SK-N-SH (cell line): ENCODE measurements around the gene MOK. TPM values are rescaled to one million over a fixed set of nuclear protein-coding genes. Genes with fewer than 3 reads are reported as not detected.

ENCODE experiments used
- CTCF ChIA-PET: fragments of 300-600, 350-600 bp; formaldehyde crosslinking; extraction: SDS; loops from one replicate; lab custom pipeline; 2021; lab: Yijun Ruan, JAX
- POLR2A ChIA-PET: fragments of 350-600 bp; sonication (Branson Sonifier 250); formaldehyde crosslinking; extraction: SDS; loops from one replicate; lab custom pipeline; 2020; ENCODE audit warnings: antibody characterized with exemption, inconsistent platforms; lab: Yijun Ruan, JAX
- DNase-seq: peaks from one replicate; pipeline ENCODE4 v3.0.0; 2012
- H2AFZ ChIP-seq: fragments of 200-600 bp; sonication (generic); 2 replicates; pipeline ENCODE4 v1.8.1; 2016; ENCODE audit warnings: antibody characterized with exemption, mild to moderate bottlenecking, low read depth
- H3F3A ChIP-seq: fragments of 200-600 bp; sonication (generic); replicated peaks from 2 replicates; pipeline ENCODE3; 2016; ENCODE audit warnings: antibody characterized with exemption, mild to moderate bottlenecking; ENCODE audit not compliant: insufficient read depth
- H3K27ac ChIP-seq, 2 experiments: fragments of 200-500 bp in 1 of 2; fragments of 200-600 bp in 1 of 2; sonication (Bioruptor generic) in 1 of 2; sonication (generic), shearing (Covaris generic) in 1 of 2; 2 replicates each; pipeline versions ENCODE4 v1.5.1 to v1.6.1; 2014 to 2016; ENCODE audit warnings: low read depth in 2 of 2, inconsistent platforms in 1 of 2, low read length in 1 of 2, mild to moderate bottlenecking in 1 of 2, mixed read lengths in 1 of 2
- H3K27me3 ChIP-seq: fragments of 200-600 bp; sonication (generic), shearing (Covaris generic); 2 replicates; pipeline ENCODE4 v1.6.1; 2016; ENCODE audit warnings: mixed run types; ENCODE audit not compliant: insufficient read depth
- H3K36me3 ChIP-seq, 2 experiments: fragments of 200-500 bp in 1 of 2; fragments of 200-600 bp in 1 of 2; sonication (Bioruptor generic) in 1 of 2; sonication (generic) in 1 of 2; replicated peaks in 1 of 2; 2 replicates each; pipeline versions ENCODE3 to v1.5.1; 2014 to 2016; ENCODE audit warnings: low read length in 1 of 2, mild to moderate bottlenecking in 1 of 2; ENCODE audit not compliant: insufficient read depth in 2 of 2, control insufficient read depth in 1 of 2
- H3K4me1 ChIP-seq, 2 experiments: fragments of 200-500 bp in 1 of 2; fragments of 200-600 bp in 1 of 2; sonication (Bioruptor generic) in 1 of 2; sonication (generic), shearing (Covaris generic) in 1 of 2; 2 replicates each; pipeline versions ENCODE4 v1.5.1 to v1.6.1; 2014 to 2016; ENCODE audit warnings: low read depth in 1 of 2, low read length in 1 of 2, mixed run types in 1 of 2; ENCODE audit not compliant: insufficient read depth in 2 of 2, control insufficient read depth in 1 of 2
- H3K4me2 ChIP-seq: fragments of 200-600 bp; sonication (generic), shearing (Covaris generic); 2 replicates; pipeline ENCODE4 v1.6.1; 2017; ENCODE audit warnings: mixed run types
- H3K4me3 ChIP-seq, 2 experiments: fragments of 200-500 bp in 1 of 2; fragments of 200-600 bp in 1 of 2; sonication (Bioruptor generic) in 1 of 2; sonication (generic), shearing (Covaris generic) in 1 of 2; 2 replicates each; pipeline versions ENCODE4 v1.5.1 to v1.8.1; 2014 to 2016; ENCODE audit warnings: low read depth in 2 of 2, inconsistent platforms in 1 of 2, low read length in 1 of 2, mild to moderate bottlenecking in 1 of 2, mixed read lengths in 1 of 2, moderate library complexity in 1 of 2
- H3K79me2 ChIP-seq: fragments of 200-600 bp; sonication (generic); 2 replicates; pipeline ENCODE4 v1.8.1; 2017; ENCODE audit warnings: mild to moderate bottlenecking; ENCODE audit not compliant: insufficient read depth
- H3K9ac ChIP-seq: fragments of 200-600 bp; sonication (generic); 2 replicates; pipeline ENCODE4 v1.6.1; 2017; ENCODE audit warnings: mixed run types
- H3K9me2 ChIP-seq: fragments of 200-600 bp; sonication (generic); 2 replicates; pipeline ENCODE4 v1.6.1; 2017; ENCODE audit warnings: mixed run types
- H3K9me3 ChIP-seq: fragments of 200-600 bp; sonication (generic); 2 replicates; pipeline ENCODE4 v1.6.1; 2017; ENCODE audit warnings: mixed run types, mild to moderate bottlenecking, moderate library complexity
- H4K20me1 ChIP-seq: fragments of 200-600 bp; sonication (generic); 2 replicates; pipeline ENCODE4 v1.6.1; 2017; ENCODE audit warnings: mild to moderate bottlenecking, mixed run types; ENCODE audit not compliant: insufficient read depth
- EP300 ChIP-seq, 2 experiments: IDR thresholded peaks; 2 replicates each; pipeline versions ENCODE4 v1.4.0 to v1.6.1; 2012; ENCODE audit warnings: borderline replicate concordance in 1 of 2, low read depth in 1 of 2, low read length in 1 of 2
- EZH2phosphoT487 ChIP-seq: fragments of 200-600 bp; sonication (generic); IDR thresholded peaks from 2 replicates; pipeline ENCODE4 v1.6.1; 2017; ENCODE audit warnings: low read depth, mixed run types, mild to moderate bottlenecking, antibody characterized with exemption, moderate library complexity, borderline replicate concordance
- FOSL2 ChIP-seq: IDR thresholded peaks from 2 replicates; pipeline ENCODE4 v1.4.0; 2012; ENCODE audit warnings: low read depth, mild to moderate bottlenecking, moderate library complexity, borderline replicate concordance
- FOXM1 ChIP-seq: IDR thresholded peaks from 2 replicates; pipeline ENCODE4 v1.4.0; 2012; ENCODE audit warnings: low read depth, mild to moderate bottlenecking
- GABPA ChIP-seq: IDR thresholded peaks from 2 replicates; pipeline ENCODE4 v1.4.0; 2012; ENCODE audit warnings: low read depth, mild to moderate bottlenecking
- GATA2 ChIP-seq: sonication (generic); formaldehyde crosslinking; IDR thresholded peaks from 2 replicates; pipeline ENCODE4 v1.5.0; 2020; ENCODE audit warnings: mild to moderate bottlenecking, missing genetic modification reagents
- MXI1 ChIP-seq: IDR thresholded peaks from 2 replicates; pipeline ENCODE4 v1.6.1; 2012; ENCODE audit warnings: mild to moderate bottlenecking, low read depth, low read length, improper control_type of control experiment
- RAD21 ChIP-seq: IDR thresholded peaks from 2 replicates; pipeline ENCODE4 v1.6.1; 2012; ENCODE audit warnings: mild to moderate bottlenecking, low read length
- RXRA ChIP-seq: IDR thresholded peaks from 2 replicates; pipeline ENCODE4 v1.4.0; 2012; ENCODE audit warnings: low read depth, mild to moderate bottlenecking, borderline replicate concordance
- SMC3 ChIP-seq: IDR thresholded peaks from 2 replicates; pipeline ENCODE4 v1.6.1; 2012; ENCODE audit warnings: low read depth, low read length, improper control_type of control experiment
- TCF12 ChIP-seq: IDR thresholded peaks from 2 replicates; pipeline ENCODE4 v1.4.0; 2012
- WGBS: methylation state at CpG from one replicate; pipeline ENCODE4 v1.1.6; 2017; ENCODE audit warnings: low lambda C conversion rate; 5-methylcytosine and 5-hydroxymethylcytosine counted together
- polyA plus RNA-seq, 3 experiments: library from polyadenylated mRNA; depleted of rRNA; stranded (reverse); fragments of >200 nt; gene quantifications; 2 replicates each; pipeline ENCODE4 v1.2.3, GENCODE V29; 2012
- TF ChIP-seq, protein P1 (sequence below): IDR thresholded peaks from 2 replicates; pipeline ENCODE4 v1.4.0; 2012; ENCODE audit warnings: low read depth
- TF ChIP-seq, protein P2 (sequence below): IDR thresholded peaks from 2 replicates; pipeline ENCODE4 v1.4.0; 2012; ENCODE audit warnings: low read depth, borderline replicate concordance
- TF ChIP-seq, protein P3 (sequence below): IDR thresholded peaks from 2 replicates; pipeline ENCODE4 v1.6.1; 2012; ENCODE audit warnings: mild to moderate bottlenecking, low read depth, low read length, moderate library complexity
- TF ChIP-seq, protein P4 (sequence below): IDR thresholded peaks from 2 replicates; pipeline ENCODE4 v1.4.0; 2012; ENCODE audit warnings: low read depth, borderline replicate concordance

MOK gene
- polyA plus RNA-seq, 1 of the 3 experiments (the other 2 are of a cell fraction), result 13.3 TPM

DNA sequence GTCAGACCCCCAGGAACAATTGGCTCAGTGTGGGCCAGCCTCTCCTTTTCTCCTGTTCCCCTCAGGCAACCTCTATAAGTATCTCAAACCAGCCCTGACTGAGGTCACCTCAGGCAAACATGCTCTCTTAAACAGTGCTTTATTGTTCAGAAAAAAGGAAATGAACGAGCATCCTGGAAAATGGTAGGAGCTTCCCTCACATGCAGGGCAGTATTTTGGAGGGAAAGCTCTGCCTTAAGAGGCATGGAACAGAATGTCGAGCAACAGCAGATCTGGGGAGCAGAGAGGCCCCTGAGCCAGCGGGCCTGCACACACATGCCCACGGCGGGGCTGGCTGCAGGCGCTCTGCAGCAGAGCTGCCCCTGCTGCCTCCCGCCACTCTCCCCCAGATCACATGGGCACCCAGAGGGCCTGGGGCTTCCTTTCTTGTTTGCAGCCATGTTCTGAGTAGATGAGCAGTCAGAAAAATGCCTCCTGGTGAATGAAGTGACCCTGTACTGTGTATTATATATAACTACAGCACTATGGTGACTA lies 42.0 kb downstream of the MOK start:
- no peak overlapping the region for H3K4me3 ChIP-seq
- H3K4me1 ChIP-seq, result peaks cover 10 to 17% of the 10 kb centered on the region in 2 experiments; a peak in 3 of 4 replicates
- H3K27ac ChIP-seq, result peak overlapping the region; percentile 70 to 80
- CTCF ChIA-PET, result interaction anchor here (0.7 kb wide), 1 partner anchor 51 kb away, joined by 3 read pairs; no protein-coding TSS in a partner anchor
- WGBS, result 39% methylated on average over 3 of the region's 7 CpGs
- DNase-seq, result peak; percentile 79
- H4K20me1 ChIP-seq, result no peaks in the 10 kb centered on the region
- no peaks in the 10 kb centered on the region for H3K27me3 ChIP-seq
- H3K9me3 ChIP-seq, result no peaks in the 10 kb centered on the region
- POLR2A ChIA-PET, result no interaction called here
- H3K79me2 ChIP-seq, result no peaks in the 10 kb centered on the region
- H3K9me2 ChIP-seq, result no peaks in the 10 kb centered on the region
- peak overlapping the region; percentile 59 for H2AFZ ChIP-seq
- no peaks in the 10 kb centered on the region for H3K36me3 ChIP-seq
- H3K4me2 ChIP-seq, result peak overlapping the region; percentile 31; the same call in 1 of the 2 replicates
- H3F3A ChIP-seq, result peaks cover 6% of the 10 kb centered on the region
- H3K9ac ChIP-seq, result peak overlapping the region; percentile 22
- peak; percentile 29; the same call in 1 of the 2 replicates for TF ChIP-seq MXI1
- TF ChIP-seq RXRA, result peak; percentile 41; the same call in 1 of the 2 replicates
- TF ChIP-seq GATA2 (CRISPR knock-in tag), result no peak
- TF ChIP-seq, protein P1, sequence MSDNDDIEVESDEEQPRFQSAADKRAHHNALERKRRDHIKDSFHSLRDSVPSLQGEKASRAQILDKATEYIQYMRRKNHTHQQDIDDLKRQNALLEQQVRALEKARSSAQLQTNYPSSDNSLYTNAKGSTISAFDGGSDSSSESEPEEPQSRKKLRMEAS, result peak; percentile 71; the same call in 1 of the 2 replicates
- TF ChIP-seq FOSL2, result no peak
- 0 out of 2 replicates have a peak, but pooled peaks have one; percentile 51 for TF ChIP-seq TCF12
- no peak for TF ChIP-seq EZH2phosphoT487
- no peak for TF ChIP-seq FOXM1
- TF ChIP-seq SMC3, result no peak
- TF ChIP-seq, protein P2, sequence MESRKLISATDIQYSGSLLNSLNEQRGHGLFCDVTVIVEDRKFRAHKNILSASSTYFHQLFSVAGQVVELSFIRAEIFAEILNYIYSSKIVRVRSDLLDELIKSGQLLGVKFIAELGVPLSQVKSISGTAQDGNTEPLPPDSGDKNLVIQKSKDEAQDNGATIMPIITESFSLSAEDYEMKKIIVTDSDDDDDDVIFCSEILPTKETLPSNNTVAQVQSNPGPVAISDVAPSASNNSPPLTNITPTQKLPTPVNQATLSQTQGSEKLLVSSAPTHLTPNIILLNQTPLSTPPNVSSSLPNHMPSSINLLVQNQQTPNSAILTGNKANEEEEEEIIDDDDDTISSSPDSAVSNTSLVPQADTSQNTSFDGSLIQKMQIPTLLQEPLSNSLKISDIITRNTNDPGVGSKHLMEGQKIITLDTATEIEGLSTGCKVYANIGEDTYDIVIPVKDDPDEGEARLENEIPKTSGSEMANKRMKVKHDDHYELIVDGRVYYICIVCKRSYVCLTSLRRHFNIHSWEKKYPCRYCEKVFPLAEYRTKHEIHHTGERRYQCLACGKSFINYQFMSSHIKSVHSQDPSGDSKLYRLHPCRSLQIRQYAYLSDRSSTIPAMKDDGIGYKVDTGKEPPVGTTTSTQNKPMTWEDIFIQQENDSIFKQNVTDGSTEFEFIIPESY, result no peak; the same call in 1 of the 2 replicates
- no peak for TF ChIP-seq GABPA
- TF ChIP-seq EP300 (IDR thresholded peaks at IDR 0.05; ENCODE audit: borderline replicate concordance in 1 of 2, low read depth in 1 of 2, low read length in 1 of 2), result peak; percentile 23 to 27; a peak in 1 of 4 replicates
- no peak for TF ChIP-seq RAD21
- TF ChIP-seq, protein P3, sequence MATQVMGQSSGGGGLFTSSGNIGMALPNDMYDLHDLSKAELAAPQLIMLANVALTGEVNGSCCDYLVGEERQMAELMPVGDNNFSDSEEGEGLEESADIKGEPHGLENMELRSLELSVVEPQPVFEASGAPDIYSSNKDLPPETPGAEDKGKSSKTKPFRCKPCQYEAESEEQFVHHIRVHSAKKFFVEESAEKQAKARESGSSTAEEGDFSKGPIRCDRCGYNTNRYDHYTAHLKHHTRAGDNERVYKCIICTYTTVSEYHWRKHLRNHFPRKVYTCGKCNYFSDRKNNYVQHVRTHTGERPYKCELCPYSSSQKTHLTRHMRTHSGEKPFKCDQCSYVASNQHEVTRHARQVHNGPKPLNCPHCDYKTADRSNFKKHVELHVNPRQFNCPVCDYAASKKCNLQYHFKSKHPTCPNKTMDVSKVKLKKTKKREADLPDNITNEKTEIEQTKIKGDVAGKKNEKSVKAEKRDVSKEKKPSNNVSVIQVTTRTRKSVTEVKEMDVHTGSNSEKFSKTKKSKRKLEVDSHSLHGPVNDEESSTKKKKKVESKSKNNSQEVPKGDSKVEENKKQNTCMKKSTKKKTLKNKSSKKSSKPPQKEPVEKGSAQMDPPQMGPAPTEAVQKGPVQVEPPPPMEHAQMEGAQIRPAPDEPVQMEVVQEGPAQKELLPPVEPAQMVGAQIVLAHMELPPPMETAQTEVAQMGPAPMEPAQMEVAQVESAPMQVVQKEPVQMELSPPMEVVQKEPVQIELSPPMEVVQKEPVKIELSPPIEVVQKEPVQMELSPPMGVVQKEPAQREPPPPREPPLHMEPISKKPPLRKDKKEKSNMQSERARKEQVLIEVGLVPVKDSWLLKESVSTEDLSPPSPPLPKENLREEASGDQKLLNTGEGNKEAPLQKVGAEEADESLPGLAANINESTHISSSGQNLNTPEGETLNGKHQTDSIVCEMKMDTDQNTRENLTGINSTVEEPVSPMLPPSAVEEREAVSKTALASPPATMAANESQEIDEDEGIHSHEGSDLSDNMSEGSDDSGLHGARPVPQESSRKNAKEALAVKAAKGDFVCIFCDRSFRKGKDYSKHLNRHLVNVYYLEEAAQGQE, result no peak
- TF ChIP-seq, protein P4, sequence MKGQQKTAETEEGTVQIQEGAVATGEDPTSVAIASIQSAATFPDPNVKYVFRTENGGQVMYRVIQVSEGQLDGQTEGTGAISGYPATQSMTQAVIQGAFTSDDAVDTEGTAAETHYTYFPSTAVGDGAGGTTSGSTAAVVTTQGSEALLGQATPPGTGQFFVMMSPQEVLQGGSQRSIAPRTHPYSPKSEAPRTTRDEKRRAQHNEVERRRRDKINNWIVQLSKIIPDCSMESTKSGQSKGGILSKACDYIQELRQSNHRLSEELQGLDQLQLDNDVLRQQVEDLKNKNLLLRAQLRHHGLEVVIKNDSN, result peak; percentile 38; the same call in 1 of the 2 replicates
